HG03103 (cell line): ENCODE measurements around the gene MAST4.

ENCODE experiments used
- ATAC-seq: cut with Tn5 transposase; IDR thresholded peaks from one replicate; pipeline ENCODE4 v1.9.1; 2021; ENCODE audit warnings: low read depth; ENCODE audit not compliant: unreplicated experiment

Gene MAST4

DNA sequence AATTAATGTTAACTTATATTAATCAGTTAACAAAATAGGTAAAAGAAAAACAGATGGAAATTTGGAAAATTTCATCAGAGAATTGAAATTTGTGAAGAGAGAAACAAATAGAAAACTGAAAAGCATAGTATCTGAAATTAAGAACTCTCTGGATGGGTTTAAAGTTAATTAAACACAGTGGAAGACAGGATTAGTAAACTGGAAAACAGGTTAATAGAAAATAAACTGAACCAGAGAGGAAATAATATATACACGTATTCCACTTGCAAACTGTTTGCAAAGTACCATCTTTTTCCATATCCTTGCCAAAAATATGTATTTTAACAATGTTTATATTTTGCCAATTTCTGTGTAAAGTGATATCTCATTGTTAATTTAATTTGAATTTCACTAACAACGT lies 342.9 kb downstream of the MAST4 start:
- no peak for ATAC-seq

- no peak for ATAC-seq
Observed at GRCh38 chr5:66945389-66946349, 349.5 kb downstream of the MAST4 start.

DNA sequence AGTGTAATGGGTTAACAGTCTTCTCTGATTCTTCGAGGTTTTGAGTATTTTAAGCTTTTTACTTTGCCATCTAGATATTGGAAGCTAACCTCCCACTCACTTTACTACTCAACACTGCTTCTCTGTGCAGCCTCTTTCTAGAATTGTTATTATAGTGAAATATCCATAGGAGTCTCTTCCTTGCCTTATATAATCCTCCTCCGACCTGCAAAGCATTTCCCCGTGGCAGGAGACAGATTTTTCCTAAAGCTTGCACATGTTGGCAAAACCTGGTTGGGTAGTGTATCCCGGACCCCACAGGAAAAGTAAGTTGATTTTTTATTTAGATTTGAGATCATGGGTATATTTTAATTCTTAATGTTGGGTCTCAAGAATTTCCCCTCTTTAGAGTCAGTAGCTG lies 351.3 kb downstream of the MAST4 start:
- no peak for ATAC-seq

DNA sequence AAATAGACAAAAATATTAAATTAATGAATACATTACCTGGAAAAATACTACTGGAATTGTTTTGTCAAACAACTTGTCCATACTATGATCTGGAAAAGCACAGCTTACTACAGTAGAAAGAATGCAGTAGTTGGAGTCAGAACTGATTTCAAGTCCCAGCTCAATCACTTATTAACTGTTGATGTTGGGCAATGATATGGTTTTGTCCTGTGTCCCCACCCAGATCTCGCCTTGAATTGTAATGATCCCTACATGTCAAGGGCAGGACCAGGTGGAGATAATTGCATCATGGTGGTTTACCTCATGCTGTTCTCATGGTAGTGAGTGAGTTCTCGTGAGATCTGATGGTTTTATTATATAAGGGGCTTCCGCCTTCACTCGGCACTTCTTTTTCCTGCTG lies 352.9 kb downstream of the MAST4 start:
- ATAC-seq = no peak

- no peak for ATAC-seq
Observed at GRCh38 chr5:66952153-66952552, 356.0 kb downstream of the MAST4 start.

DNA sequence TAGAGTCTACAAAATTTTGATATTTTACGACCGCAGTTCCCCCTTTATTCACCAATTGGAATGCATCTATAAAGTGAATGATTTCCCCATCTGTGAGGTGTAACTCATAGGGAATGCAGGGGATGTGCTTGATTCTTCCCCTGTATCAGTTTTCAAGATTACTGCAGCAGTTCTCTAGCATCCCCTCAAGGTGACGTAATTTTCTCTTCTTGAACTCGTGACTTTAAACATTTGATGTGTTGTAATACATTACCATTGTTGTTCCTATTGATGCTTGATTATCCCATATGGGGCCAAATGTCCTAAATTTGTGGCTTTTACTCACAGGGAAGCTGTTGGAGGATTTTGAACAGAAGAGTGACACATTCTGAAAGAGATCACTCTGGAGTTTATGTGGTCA lies 360.2 kb downstream of the MAST4 start:
- ATAC-seq = no peak

DNA sequence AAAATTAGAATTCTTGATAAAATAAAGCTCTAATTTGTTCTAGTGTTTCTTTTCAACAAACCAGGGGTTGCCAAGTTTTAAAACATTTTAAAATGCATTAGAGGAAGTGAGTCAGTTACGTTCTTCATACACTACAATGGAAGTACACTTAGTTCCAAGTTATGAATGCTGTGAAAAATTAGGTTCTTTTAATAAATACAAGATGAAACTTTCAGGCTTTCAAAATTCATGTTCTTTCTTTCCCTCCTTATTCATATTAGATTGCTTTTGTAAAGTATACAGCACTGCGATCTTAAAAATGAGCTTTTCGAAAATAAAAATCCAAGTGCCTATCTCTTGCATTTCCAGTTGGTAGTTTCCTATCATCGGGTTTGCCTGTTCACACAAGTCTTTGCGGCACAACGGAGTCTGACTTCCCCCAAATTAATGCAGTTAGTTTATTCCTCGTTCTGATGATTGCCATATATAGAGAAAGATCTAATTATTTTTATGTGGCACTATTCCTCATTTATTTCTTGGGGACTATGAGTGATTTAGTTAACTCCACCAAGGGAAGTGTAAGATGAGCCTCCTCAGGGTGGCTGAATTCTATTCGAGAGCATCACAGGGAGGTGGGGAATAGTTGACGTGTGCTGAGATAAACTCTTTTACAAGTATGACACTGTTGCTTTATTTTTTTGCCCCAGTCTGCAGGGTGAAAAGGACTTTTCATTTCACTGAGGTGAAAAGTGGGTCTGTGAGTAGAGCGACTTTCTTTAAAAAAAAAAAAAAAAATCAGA lies 362.2 kb downstream of the MAST4 start:
- ATAC-seq = no peak

GRCh38 chr5:66958980-66959641 lies 362.9 kb downstream of the MAST4 start:
- ATAC-seq = no peak

GRCh38 chr5:66959653-66960052 lies 363.5 kb downstream of the MAST4 start:
- ATAC-seq = no peak

DNA sequence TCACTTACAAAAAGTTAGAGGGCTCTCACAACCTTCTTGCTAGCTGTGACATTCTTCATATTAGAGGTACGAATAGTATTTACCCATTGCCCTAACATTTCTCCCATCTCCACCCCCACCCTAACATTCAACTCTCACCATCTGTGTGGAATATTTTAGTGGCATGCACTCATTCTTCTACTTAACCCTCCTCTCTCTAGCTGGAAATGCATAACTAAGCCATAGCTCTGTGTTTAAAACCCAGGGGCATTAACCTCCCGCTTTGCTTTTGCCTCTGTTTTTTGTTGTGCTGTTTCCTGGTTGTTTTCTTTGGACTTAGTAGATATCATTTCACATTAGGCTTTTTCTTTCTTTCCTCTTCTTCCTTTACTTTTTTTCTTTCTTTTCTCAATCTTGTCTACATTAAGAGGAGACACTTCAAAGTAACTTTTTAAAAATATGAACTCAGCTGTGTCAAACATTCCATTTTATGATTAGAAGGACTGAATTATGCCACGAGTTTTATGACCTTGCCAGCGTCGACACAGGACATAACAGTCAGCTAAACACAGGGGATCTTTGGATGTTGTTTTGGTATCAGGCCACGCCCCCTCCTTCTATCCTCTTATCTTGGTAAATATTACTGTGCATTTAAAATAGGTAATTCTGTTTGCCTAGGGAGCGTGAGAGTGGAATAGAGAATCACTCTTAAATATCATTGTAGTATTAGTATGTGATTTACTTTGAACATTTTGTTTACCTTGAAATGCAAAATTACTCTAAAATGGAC lies 364.4 kb downstream of the MAST4 start:
- no peak for ATAC-seq

GRCh38 chr5:66963559-66963971 lies 367.4 kb downstream of the MAST4 start:
- ATAC-seq = no peak

DNA sequence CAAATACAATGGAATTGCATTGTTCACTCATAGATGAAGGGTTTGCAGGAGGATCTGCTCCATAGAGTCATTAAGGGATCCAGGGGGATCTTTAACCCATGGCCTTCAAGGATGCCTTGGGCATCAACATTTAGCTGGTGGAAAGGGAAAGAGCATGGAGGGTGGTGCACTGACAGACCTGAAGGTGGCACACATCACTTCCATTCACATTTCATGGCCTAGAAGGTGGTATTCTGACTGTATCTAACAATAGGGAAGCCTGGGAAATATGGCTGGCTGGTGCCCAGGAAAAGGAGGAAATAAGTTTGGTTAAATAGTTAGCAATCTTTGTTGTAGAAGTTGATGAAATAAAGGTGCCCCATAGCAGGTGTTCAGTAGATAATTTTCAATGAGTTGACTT lies 370.2 kb downstream of the MAST4 start:
- ATAC-seq = no peak

GRCh38 chr5:66967102-66967501 lies 370.9 kb downstream of the MAST4 start:
- no peak for ATAC-seq

DNA sequence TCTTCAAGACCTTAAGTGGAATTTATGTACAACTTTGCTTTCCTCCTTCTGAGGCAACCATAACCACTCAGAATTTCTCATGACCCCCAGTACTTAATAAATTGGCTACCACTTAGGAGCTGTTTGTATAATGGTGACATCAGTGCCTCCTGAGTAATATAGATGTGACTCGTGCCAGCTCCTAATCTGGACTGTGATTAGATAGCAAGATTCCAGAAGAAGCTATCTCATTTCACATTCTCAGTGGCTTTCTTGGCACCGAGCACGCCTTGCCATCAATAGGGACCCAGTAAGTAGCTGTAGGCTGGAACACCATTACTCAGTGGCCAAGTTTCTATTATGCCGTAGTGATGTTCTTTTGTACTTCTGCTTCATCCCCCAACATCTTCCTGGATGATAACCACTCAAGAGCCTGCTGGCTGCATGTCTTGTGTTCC lies 371.7 kb downstream of the MAST4 start:
- ATAC-seq = no peak

GRCh38 chr5:66969484-66969883 lies 373.3 kb downstream of the MAST4 start:
- no peak for ATAC-seq

DNA sequence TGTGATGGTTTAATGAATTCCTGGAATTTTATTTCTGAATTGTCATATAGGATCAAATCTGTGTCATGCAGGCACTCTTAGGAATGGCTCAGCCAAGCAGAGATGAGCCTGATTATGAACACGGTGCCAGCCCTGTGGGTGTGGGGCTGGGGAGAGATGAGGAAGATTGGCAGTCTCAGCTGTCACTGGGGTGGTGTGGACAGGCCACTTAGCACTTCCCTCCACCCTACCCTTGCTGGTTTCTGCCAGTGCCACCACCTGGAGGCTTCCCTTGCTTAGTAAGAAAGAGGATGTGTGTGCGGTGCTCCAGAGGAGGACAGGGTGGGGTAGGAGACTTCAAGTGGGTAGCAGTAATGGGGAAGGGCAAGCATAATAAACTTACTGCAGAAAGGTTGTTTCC lies 373.8 kb downstream of the MAST4 start:
- no peak for ATAC-seq

DNA sequence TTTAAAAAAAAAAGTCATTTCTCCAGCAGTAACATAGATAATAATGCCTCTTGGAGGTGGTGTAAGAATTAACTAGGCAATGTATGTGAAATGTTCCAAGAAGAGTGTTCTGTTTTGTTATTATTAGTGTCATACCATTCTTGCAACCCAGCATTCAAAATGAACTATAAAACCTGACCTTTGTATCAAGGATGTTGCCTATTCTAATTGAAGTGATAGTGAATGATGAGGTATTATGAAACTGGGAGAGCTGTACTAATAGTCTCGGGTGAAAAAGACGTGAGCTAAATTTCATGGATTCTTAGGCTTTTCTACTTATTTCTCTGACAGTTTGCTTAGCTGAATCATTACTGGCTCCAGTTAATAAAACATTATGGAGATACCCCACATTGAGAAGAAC lies 375.8 kb downstream of the MAST4 start:
- ATAC-seq = no peak

DNA sequence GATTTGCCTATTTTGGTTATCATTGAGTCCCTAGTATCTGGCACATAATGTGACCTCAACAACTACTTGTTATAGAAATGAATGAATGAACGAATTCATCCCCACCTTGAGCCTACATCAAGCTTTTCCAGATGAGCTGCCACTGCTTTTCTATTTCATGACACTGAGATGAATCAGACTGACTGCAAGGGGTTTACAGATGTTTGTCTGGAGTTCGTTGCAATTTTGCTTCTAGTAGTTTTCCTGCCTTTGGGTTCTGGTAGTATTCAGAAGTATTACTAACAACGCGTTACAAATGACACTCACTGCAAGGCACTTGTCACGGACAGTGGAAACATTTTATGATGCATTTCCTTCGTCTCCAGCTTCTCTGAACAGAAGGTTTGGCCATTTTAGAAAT lies 378.1 kb downstream of the MAST4 start:
- ATAC-seq = no peak

DNA sequence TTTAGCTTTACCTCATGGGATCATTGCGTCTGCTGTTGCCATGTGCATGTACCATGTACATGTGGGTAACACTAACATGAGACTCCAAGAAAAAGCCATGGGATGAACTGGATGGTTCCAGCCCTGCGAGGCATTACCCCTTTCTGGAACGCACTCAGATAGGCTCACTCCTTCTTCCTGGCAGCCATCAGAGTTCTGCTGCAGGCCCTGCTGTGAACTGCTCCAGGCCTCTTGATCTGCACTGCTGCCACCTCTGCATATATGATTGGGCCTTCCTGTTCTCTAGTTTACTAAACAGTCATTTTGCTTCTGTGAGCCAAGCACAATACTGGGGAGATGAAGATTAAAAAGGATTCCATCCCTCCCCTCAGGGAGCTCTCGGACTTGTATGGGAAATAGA lies 379.9 kb downstream of the MAST4 start:
- no peak for ATAC-seq

- no peak for ATAC-seq
Observed at GRCh38 chr5:66979738-66980137, 383.5 kb downstream of the MAST4 start.
